HEK293 (cell line): Measurements from ENCODE around the gene THSD4.

Source experiments
- GLIS2 ChIP-seq: fragments of 450-650 bp; formaldehyde crosslinking; IDR thresholded peaks from 2 replicates; pipeline ENCODE4 v1.5.1; 2016; ENCODE audit warnings: missing biosample characterization, missing genetic modification characterization
- KLF10 ChIP-seq: fragments of 450-650 bp; IDR thresholded peaks from 2 replicates; pipeline ENCODE4 v1.5.1; 2018; ENCODE audit warnings: missing biosample characterization, mild to moderate bottlenecking, missing genetic modification characterization
- MZF1 ChIP-seq: fragments of 450-650 bp; formaldehyde crosslinking; IDR thresholded peaks from 2 replicates; pipeline ENCODE4 v1.5.1; 2017; ENCODE audit warnings: missing biosample characterization, missing genetic modification characterization, borderline replicate concordance
- OVOL3 ChIP-seq: fragments of 450-650 bp; formaldehyde crosslinking; IDR thresholded peaks from 2 replicates; pipeline ENCODE4 v1.5.1; 2016; ENCODE audit warnings: missing biosample characterization, missing genetic modification characterization
- PRDM2 ChIP-seq: fragments of 450-650 bp; formaldehyde crosslinking; IDR thresholded peaks from 2 replicates; pipeline ENCODE4 v1.5.1; 2016; ENCODE audit warnings: missing biosample characterization, missing genetic modification characterization, borderline replicate concordance
- SP3 ChIP-seq: fragments of 450-650 bp; formaldehyde crosslinking; IDR thresholded peaks from 2 replicates; pipeline ENCODE4 v1.5.1; 2016; ENCODE audit warnings: missing biosample characterization, missing genetic modification characterization
- TCF7L2 ChIP-seq: IDR thresholded peaks from 2 replicates; pipeline ENCODE4 v1.6.1; 2011; ENCODE audit warnings: low read depth, mild to moderate bottlenecking, inconsistent platforms, low read length, moderate library complexity, borderline replicate concordance
- ZBTB20 ChIP-seq: fragments of 450-650 bp; formaldehyde crosslinking; IDR thresholded peaks from 2 replicates; pipeline ENCODE4 v1.5.1; 2016; ENCODE audit warnings: missing biosample characterization, missing genetic modification characterization
- ZBTB8A ChIP-seq: fragments of 450-650 bp; formaldehyde crosslinking; IDR thresholded peaks from 2 replicates; pipeline ENCODE4 v1.5.1; 2016; ENCODE audit warnings: missing biosample characterization, missing genetic modification characterization
- ZEB2 ChIP-seq: fragments of 450-650 bp; formaldehyde crosslinking; IDR thresholded peaks from 2 replicates; pipeline ENCODE4 v1.5.1; 2016; ENCODE audit warnings: missing biosample characterization, missing genetic modification characterization
- ZIC2 ChIP-seq: fragments of 450-650 bp; formaldehyde crosslinking; IDR thresholded peaks from 2 replicates; pipeline ENCODE4 v1.5.1; 2016; ENCODE audit warnings: missing biosample characterization, missing genetic modification characterization
- ZNF146 ChIP-seq: fragments of 450-650 bp; formaldehyde crosslinking; IDR thresholded peaks from 2 replicates; pipeline ENCODE4 v1.5.1; 2016; ENCODE audit warnings: missing biosample characterization, missing genetic modification characterization
- ZNF16 ChIP-seq: fragments of 450-650 bp; formaldehyde crosslinking; IDR thresholded peaks from 2 replicates; pipeline ENCODE4 v1.5.1; 2016; ENCODE audit warnings: low read depth, missing biosample characterization, missing genetic modification characterization
- ZNF2 ChIP-seq: fragments of 450-650 bp; formaldehyde crosslinking; IDR thresholded peaks from 2 replicates; pipeline ENCODE4 v1.5.1; 2016; ENCODE audit warnings: missing biosample characterization, missing genetic modification characterization
- ZNF223 ChIP-seq: fragments of 450-650 bp; formaldehyde crosslinking; IDR thresholded peaks from 2 replicates; pipeline ENCODE4 v1.5.1; 2016; ENCODE audit warnings: missing biosample characterization, missing genetic modification characterization
- ZNF239 ChIP-seq: fragments of 450-650 bp; formaldehyde crosslinking; IDR thresholded peaks from 2 replicates; pipeline ENCODE4 v1.5.1; 2016; ENCODE audit warnings: missing biosample characterization, missing genetic modification characterization
- ZNF37A ChIP-seq: fragments of 450-650 bp; IDR thresholded peaks from 2 replicates; pipeline ENCODE4 v1.5.1; 2018; ENCODE audit warnings: missing biosample characterization, missing genetic modification characterization
- ZNF394 ChIP-seq: fragments of 450-650 bp; formaldehyde crosslinking; IDR thresholded peaks from 2 replicates; pipeline ENCODE4 v1.5.1; 2016; ENCODE audit warnings: missing biosample characterization, missing genetic modification characterization, mild to moderate bottlenecking, moderate library complexity, borderline replicate concordance
- ZNF423 ChIP-seq: fragments of 450-650 bp; formaldehyde crosslinking; IDR thresholded peaks from 2 replicates; pipeline ENCODE4 v1.5.1; 2016; ENCODE audit warnings: missing biosample characterization, missing genetic modification characterization
- ZNF548 ChIP-seq: fragments of 450-650 bp; formaldehyde crosslinking; IDR thresholded peaks from 2 replicates; pipeline ENCODE4 v1.5.1; 2016; ENCODE audit warnings: missing biosample characterization, missing genetic modification characterization
- ZNF571 ChIP-seq: fragments of 450-650 bp; formaldehyde crosslinking; IDR thresholded peaks from 2 replicates; pipeline ENCODE4 v1.5.0; 2017; ENCODE audit warnings: missing biosample characterization, missing genetic modification characterization
- ZNF610 ChIP-seq: fragments of 450-650 bp; formaldehyde crosslinking; IDR thresholded peaks from 2 replicates; pipeline ENCODE4 v1.5.1; 2016; ENCODE audit warnings: missing biosample characterization, missing genetic modification characterization, borderline replicate concordance
- ZNF707 ChIP-seq: fragments of 450-650 bp; formaldehyde crosslinking; IDR thresholded peaks from 2 replicates; pipeline ENCODE4 v1.5.1; 2016; ENCODE audit warnings: missing biosample characterization, missing genetic modification characterization
- ZNF747 ChIP-seq: fragments of 450-650 bp; formaldehyde crosslinking; IDR thresholded peaks from 2 replicates; pipeline ENCODE4 v1.5.1; 2016; ENCODE audit warnings: missing biosample characterization, missing genetic modification characterization
- ZNF785 ChIP-seq: fragments of 450-650 bp; formaldehyde crosslinking; IDR thresholded peaks from 2 replicates; pipeline ENCODE4 v1.5.1; 2016; ENCODE audit warnings: missing biosample characterization, missing genetic modification characterization
- ZXDB ChIP-seq: fragments of 450-650 bp; formaldehyde crosslinking; IDR thresholded peaks from 2 replicates; pipeline ENCODE4 v1.5.1; 2016; ENCODE audit warnings: missing biosample characterization, missing genetic modification characterization
- TF ChIP-seq, protein P1 (sequence below): fragments of 450-650 bp; formaldehyde crosslinking; IDR thresholded peaks from 2 replicates; pipeline ENCODE4 v1.5.1; 2016; ENCODE audit warnings: missing biosample characterization, missing genetic modification characterization
- TF ChIP-seq, protein P2 (sequence below): fragments of 450-650 bp; formaldehyde crosslinking; IDR thresholded peaks from 2 replicates; pipeline ENCODE4 v1.5.1; 2016; ENCODE audit warnings: missing biosample characterization, missing genetic modification characterization
- TF ChIP-seq, protein P3 (sequence below): fragments of 450-650 bp; formaldehyde crosslinking; optimal IDR thresholded peaks from 2 replicates; pipeline ENCODE3; 2016; ENCODE audit warnings: missing biosample characterization, mild to moderate bottlenecking, missing genetic modification characterization

THSD4 gene

DNA sequence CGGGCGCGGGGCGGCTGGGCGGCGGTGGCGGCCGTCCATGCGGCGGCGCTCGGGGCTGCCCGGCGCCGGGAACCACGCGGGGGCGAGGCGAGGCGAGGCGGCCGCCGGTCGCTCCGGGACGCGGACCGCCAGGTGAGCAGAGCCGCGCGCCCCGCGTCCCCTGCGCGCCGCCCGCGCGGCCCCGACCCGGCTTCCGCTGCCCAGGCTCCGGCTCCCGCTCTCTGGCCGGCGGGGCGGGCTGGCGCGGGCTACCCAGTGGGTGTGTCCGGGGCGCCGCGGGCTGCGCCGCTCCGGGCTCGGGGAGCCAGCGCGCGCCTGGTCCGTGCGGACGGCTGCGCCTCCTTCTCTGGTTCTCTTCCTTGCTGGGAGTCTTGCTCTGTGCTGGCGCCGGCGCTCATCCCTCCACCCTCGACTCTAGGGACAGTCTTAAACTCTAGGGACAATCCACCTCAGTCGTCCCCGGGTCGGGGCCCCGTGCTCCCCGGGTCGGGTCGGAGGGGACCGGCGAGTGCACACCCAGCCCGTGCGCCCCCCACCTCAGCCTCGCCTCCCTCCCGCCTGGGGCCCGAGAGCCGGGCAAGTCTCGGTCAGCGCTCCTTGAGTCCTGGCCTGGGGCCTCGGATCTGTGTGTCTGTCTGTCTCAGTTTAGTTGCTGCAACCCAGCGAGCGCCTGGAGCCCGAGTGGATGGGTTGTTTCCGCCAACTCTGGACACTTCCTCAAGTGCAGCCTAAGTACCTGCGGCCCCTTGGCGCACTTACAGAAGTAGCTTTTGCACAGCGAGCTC, 488 bp downstream of the THSD4 start (continued):
- no peak for TF ChIP-seq TCF7L2
- TF ChIP-seq ZIC2 (tag by site-specific recombination): no peak
- TF ChIP-seq, protein P1, sequence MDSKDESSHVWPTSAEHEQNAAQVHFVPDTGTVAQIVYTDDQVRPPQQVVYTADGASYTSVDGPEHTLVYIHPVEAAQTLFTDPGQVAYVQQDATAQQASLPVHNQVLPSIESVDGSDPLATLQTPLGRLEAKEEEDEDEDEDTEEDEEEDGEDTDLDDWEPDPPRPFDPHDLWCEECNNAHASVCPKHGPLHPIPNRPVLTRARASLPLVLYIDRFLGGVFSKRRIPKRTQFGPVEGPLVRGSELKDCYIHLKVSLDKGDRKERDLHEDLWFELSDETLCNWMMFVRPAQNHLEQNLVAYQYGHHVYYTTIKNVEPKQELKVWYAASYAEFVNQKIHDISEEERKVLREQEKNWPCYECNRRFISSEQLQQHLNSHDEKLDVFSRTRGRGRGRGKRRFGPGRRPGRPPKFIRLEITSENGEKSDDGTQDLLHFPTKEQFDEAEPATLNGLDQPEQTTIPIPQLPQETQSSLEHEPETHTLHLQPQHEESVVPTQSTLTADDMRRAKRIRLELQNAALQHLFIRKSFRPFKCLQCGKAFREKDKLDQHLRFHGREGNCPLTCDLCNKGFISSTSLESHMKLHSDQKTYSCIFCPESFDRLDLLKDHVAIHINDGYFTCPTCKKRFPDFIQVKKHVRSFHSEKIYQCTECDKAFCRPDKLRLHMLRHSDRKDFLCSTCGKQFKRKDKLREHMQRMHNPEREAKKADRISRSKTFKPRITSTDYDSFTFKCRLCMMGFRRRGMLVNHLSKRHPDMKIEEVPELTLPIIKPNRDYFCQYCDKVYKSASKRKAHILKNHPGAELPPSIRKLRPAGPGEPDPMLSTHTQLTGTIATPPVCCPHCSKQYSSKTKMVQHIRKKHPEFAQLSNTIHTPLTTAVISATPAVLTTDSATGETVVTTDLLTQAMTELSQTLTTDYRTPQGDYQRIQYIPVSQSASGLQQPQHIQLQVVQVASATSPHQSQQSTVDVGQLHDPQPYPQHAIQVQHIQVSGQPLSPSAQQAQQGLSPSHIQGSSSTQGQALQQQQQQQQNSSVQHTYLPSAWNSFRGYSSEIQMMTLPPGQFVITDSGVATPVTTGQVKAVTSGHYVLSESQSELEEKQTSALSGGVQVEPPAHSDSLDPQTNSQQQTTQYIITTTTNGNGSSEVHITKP (tag by site-specific recombination): peak; percentile 9; the same call in 1 of the 2 replicates
- no peak for TF ChIP-seq ZNF548 (tag by site-specific recombination)
- TF ChIP-seq ZNF37A (tag by site-specific recombination): no peak
- TF ChIP-seq SP3 (tag by site-specific recombination): no peak
- no peak for TF ChIP-seq ZNF747 (tag by site-specific recombination)
- 0 out of 2 replicates have a peak, but pooled peaks have one; percentile 27 for TF ChIP-seq ZNF2 (tag by site-specific recombination)
- TF ChIP-seq ZNF146: 0 out of 2 replicates have a peak, but pooled peaks have one; percentile 5
- no peak for TF ChIP-seq OVOL3 (tag by site-specific recombination)
- no peak for TF ChIP-seq ZNF239 (tag by site-specific recombination)
- no peak for TF ChIP-seq ZNF571
- TF ChIP-seq ZNF423 (tag by site-specific recombination): no peak
- TF ChIP-seq, protein P2, sequence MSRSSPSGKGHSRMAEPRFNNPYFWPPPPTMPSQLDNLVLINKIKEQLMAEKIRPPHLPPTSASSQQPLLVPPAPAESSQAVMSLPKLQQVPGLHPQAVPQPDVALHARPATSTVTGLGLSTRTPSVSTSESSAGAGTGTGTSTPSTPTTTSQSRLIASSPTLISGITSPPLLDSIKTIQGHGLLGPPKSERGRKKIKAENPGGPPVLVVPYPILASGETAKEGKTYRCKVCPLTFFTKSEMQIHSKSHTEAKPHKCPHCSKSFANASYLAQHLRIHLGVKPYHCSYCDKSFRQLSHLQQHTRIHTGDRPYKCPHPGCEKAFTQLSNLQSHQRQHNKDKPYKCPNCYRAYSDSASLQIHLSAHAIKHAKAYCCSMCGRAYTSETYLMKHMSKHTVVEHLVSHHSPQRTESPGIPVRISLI: no peak
- no peak for TF ChIP-seq PRDM2 (tag by site-specific recombination)
- TF ChIP-seq, protein P3, sequence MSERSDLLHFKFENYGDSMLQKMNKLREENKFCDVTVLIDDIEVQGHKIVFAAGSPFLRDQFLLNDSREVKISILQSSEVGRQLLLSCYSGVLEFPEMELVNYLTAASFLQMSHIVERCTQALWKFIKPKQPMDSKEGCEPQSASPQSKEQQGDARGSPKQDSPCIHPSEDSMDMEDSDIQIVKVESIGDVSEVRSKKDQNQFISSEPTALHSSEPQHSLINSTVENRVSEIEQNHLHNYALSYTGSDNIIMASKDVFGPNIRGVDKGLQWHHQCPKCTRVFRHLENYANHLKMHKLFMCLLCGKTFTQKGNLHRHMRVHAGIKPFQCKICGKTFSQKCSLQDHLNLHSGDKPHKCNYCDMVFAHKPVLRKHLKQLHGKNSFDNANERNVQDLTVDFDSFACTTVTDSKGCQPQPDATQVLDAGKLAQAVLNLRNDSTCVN (tag by site-specific recombination): peak; percentile 67
- TF ChIP-seq ZNF707 (tag by site-specific recombination): no peak
- no peak for TF ChIP-seq ZNF16 (tag by site-specific recombination)
- TF ChIP-seq ZXDB (tag by site-specific recombination): no peak
- peak; percentile 50; the same call in 1 of the 2 replicates for TF ChIP-seq ZBTB20 (tag by site-specific recombination)
- peak; percentile 49 for TF ChIP-seq ZEB2 (tag by site-specific recombination)
- peak; percentile 61 for TF ChIP-seq ZBTB8A
- TF ChIP-seq ZNF785: no peak
- no peak for TF ChIP-seq ZNF394 (tag by site-specific recombination)
- TF ChIP-seq MZF1: no peak
- TF ChIP-seq GLIS2 (tag by site-specific recombination): peak; percentile 66
- no peak for TF ChIP-seq ZNF223 (tag by site-specific recombination)
- peak; percentile 15; the same call in 1 of the 2 replicates for TF ChIP-seq ZNF610 (tag by site-specific recombination)
- peak; percentile 37; the same call in 1 of the 2 replicates for TF ChIP-seq KLF10 (tag by site-specific recombination)
